ENCODE measurements around the gene ALX3.

Gene ALX3

DNA sequence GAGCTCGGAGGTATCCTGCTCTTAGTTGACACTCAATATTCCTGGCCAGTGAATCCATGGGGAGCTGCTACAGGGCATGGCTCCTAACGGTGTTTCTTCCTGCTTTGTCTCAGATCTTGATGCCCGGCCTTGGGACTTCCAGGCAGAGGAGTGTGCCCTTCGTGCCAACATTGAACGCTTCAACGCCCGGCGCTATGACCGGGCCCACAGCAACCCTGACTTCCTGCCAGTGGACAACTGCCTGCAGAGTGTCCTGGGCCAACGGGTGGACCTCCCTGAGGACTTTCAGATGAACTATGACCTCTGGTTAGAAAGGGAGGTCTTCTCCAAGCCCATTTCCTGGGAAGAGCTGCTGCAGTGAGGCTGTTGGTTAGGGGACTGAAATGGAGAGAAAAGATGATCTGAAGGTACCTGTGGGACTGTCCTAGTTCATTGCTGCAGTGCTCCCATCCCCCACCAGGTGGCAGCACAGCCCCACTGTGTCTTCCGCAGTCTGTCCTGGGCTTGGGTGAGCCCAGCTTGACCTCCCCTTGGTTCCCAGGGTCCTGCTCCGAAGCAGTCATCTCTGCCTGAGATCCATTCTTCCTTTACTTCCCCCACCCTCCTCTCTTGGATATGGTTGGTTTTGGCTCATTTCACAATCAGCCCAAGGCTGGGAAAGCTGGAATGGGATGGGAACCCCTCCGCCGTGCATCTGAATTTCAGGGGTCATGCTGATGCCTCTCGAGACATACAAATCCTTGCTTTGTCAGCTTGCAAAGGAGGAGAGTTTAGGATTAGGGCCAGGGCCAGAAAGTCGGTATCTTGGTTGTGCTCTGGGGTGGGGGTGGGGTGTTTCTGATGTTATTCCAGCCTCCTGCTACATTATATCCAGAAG, 16.7 kb downstream of the ALX3 start:
- peak; percentile 51 for DNase-seq (ENCODE audit: low read depth)
- H3K4me3 ChIP-seq (ENCODE audit: low read length) = no peak overlapping the region
- TF ChIP-seq, protein P1, sequence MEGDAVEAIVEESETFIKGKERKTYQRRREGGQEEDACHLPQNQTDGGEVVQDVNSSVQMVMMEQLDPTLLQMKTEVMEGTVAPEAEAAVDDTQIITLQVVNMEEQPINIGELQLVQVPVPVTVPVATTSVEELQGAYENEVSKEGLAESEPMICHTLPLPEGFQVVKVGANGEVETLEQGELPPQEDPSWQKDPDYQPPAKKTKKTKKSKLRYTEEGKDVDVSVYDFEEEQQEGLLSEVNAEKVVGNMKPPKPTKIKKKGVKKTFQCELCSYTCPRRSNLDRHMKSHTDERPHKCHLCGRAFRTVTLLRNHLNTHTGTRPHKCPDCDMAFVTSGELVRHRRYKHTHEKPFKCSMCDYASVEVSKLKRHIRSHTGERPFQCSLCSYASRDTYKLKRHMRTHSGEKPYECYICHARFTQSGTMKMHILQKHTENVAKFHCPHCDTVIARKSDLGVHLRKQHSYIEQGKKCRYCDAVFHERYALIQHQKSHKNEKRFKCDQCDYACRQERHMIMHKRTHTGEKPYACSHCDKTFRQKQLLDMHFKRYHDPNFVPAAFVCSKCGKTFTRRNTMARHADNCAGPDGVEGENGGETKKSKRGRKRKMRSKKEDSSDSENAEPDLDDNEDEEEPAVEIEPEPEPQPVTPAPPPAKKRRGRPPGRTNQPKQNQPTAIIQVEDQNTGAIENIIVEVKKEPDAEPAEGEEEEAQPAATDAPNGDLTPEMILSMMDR (IDR thresholded peaks at IDR 0.05; ENCODE audit: insufficient read depth, low read depth, low read length, missing control alignments) = peak; percentile 99

DNA sequence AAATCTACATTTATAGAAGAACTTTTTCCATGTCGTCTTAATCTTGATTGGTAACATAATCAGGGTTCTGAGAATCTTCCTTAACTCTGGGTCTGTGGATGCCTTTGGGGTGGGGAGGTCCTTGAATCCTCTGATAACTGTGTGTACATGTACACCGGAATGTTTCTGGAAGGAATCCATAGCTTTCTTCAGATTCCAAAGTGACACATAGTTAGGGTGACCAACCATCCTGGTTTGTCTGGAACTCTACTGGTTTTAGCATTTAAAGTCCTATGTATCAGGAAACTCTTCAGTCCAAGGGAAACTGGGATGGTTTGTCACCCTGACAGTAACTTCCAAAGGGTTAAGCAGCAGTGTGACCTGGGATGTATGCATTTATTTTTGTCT, 19.2 kb downstream of the ALX3 start:
- no peak overlapping the region for H3K4me3 ChIP-seq (ENCODE audit: low read length)
- DNase-seq (ENCODE audit: low read depth) = no peak
- TF ChIP-seq, protein P1 (IDR thresholded peaks at IDR 0.05; ENCODE audit: insufficient read depth, low read depth, low read length, missing control alignments) = no peak

DNA sequence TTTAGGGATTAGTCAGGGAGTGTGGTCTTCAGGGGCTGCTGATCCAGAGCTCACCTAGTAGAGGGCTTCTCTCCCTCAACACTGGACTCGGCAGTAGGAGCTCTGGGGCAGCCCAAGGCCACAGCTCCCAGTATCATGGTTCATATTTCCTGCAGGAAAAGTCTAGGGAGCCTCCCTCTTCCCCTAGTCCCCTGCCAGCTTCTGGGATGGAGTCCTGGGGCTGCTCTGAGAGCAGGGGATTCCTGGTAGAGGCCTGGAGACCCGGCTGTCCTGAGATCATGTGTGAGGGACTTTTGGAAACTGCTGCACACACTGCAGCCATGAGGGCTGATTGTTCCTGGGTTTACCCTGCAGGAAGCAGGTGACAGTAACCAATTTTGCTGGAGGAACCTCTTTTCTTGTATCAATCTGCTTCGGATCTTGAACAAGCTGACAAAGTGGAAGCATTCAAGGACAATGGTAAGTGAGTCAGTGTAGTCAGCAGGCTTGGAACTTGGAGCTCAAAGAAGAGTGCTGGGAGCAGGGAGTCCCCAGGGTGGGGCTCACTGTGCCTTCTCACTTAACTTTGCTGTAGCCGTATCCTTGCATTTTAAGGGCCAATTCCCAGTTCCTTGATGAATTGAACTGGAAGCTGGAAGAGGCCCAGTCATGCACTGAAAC, 19.7 kb downstream of the ALX3 start:
- TF ChIP-seq, protein P1 (IDR thresholded peaks at IDR 0.05; ENCODE audit: insufficient read depth, low read depth, low read length, missing control alignments) = no peak
- no peak overlapping the region for H3K4me3 ChIP-seq (ENCODE audit: low read length)
- no peak for DNase-seq (ENCODE audit: low read depth)

DNA sequence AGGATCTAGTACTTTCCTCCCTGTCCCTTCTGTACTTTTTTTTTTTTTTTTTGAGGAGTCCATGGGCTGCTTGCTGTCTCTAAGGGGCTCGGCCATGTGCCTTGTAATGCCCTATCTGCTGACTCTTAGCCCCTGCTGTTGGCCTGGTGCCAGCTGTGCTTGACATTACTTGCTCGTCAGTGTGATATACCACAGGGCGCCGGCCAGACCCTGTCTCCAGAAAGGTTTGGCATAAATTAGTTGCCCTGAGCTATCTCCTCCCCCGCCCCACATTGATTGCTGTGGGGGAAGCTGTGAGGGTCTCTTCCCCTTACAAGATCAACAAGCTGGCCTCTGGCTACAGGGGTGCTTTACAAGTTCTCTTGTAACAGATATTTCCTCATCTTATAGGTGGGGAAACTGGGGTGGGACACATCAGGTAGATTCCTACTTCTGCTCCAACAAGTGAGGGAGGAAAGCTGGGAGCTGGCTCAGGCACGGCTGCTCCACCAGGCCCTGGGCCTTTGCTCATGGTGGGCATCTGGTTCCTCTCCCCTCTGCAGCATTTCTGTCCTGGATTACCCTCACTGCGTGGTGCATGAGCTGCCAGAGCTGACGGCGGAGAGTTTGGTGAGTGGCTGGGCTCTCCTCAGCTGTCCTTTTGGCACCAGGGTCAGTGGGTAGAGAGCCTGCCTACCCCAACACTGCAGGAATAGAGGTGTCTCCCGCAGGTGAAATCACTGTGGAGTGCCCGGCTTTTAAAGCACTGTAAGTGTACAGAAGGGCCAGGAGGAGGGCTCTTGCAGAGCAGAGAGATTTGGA, 20.5 kb downstream of the ALX3 start:
- no peak for DNase-seq (ENCODE audit: low read depth)
- TF ChIP-seq, protein P1 (IDR thresholded peaks at IDR 0.05; ENCODE audit: insufficient read depth, low read depth, low read length, missing control alignments) = no peak

DNA sequence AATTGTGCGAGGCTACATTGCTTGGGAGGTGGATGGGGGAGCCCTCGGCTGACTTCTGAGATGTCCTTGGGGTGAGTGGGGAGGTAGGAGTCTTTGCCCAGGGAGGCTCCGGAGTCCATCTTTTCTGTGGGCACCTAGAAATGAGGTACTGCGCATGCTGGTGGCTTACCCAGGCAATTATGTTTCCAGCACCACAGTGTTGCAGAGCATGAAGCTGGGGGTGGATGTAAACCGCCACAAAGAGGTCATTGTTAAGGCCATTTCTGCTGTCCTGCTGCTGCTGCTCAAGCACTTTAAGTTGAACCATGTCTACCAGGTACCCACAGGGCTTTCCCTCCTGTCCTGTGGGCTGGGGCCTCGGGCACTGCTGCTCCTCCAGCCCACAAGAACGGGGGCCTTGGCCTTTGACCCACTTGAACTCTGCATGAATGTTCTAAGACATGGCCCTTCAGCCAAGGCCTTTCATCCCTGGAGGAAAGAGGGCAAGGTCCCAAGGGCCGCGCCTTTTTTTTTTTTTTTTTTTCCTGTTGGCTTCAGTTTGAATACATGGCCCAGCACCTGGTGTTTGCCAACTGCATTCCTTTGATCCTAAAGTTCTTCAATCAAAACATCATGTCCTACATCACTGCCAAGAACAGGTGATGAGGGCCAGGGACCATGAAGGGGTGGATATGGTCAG, 21.4 kb downstream of the ALX3 start:
- H3K4me3 ChIP-seq (ENCODE audit: low read length) = no peak overlapping the region
- no peak for DNase-seq (ENCODE audit: low read depth)
- TF ChIP-seq, protein P1 (IDR thresholded peaks at IDR 0.05; ENCODE audit: insufficient read depth, low read depth, low read length, missing control alignments) = no peak

More for the DNA sequence above, 20.5 kb downstream of the ALX3 start:
- H3K4me3 ChIP-seq (ENCODE audit: low read length) = no peak overlapping the region

DNA sequence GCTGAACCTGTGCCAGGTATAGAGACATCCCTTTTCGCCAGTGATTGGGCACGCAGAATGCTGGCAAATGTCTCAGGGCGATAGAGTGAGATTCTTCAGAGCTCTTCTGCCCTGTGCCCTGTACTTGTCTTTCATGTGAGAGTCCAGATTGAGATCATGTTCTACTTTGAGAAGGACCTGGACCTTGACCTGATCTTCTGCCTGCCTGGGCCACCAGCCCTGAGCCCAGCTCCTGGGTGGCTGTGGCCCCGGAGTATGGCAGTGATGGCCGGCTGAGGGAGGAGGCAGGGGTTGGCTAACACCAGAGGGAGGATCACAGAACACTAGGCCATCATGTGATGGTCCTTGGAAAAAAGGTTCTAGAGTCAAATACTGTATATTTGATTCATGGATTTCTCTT, 22.2 kb downstream of the ALX3 start:
- no peak overlapping the region for H3K4me3 ChIP-seq (ENCODE audit: low read length)
- no peak for DNase-seq (ENCODE audit: low read depth)
- TF ChIP-seq, protein P1 (IDR thresholded peaks at IDR 0.05; ENCODE audit: insufficient read depth, low read depth, low read length, missing control alignments) = no peak
